Regular cardiac myocyte (primary cell): Measurements from ENCODE around the gene LDLRAD3. TPM values are rescaled to one million over a fixed set of nuclear protein-coding genes. Genes with fewer than 3 reads are reported as not detected.

Experiments used
- total RNA-seq: library from RNA; depleted of rRNA; stranded (reverse); fragments of >200 nt; gene quantifications from 2 replicates; pipeline ENCODE4 v1.2.3, GENCODE V29; 2014

Gene LDLRAD3, protein sequence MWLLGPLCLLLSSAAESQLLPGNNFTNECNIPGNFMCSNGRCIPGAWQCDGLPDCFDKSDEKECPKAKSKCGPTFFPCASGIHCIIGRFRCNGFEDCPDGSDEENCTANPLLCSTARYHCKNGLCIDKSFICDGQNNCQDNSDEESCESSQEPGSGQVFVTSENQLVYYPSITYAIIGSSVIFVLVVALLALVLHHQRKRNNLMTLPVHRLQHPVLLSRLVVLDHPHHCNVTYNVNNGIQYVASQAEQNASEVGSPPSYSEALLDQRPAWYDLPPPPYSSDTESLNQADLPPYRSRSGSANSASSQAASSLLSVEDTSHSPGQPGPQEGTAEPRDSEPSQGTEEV
- 6.3 and 18.9 TPM in 2 replicates for total RNA-seq

DNA sequence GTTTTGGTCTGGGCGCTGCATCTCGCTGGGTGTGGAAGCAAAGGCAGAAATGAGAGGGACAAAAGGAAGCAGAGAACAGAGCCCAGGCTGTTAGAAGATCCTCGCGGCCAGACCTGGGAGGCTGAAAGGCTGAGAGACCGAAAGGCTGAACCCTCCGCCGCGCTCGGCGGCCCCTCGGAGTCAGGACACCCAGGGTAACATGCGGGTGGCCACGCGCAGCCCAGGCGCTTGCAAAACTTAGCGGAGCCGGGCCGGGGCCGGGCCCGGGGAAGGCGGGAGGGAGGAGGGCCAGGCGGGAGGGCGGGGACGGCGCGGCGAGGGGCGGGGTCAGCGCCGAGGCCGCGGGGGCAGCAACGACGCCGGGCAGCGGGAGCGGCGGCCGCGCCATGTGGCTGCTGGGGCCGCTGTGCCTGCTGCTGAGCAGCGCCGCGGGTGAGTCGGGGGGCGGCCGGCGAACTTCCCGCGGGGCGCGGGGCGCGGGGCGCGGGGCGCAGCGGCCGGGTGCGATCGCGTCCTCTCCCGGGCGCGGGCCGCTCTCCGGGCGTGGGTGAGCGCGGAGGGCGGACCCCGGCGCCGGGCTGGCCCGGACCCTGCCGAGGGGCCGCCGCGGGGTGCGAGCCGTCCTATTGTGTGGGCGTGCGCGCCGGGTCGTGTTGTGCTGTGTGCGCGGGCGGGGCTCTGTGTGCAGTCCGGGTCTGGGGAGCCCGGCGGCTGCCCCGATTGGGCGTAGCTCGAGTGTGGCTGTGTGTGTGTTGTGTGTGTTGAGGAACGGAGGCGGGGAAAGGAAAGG, at the start of gene LDLRAD3:
Gene LDLRAD3, plus strand, starts transcription at position 350 of the 790 bp plus-strand sequence. Its CDS starts 37 bp downstream, at position 387.

